ENCODE results near the gene SNUPN.

Gene SNUPN

GRCh38 chr15:75625542-75626347, at the start of gene SNUPN:
SNUPN (minus strand) TSS chr15:75625725; CDS start chr15:75621051, 4,674 bp downstream.
- H3K4me3 ChIP-seq, result peak within 1 kb of the TSS; percentile 75 to 98 (median 87)
- peak within 1 kb of the TSS; percentile 89 to 99 (median 96) for H3K27ac ChIP-seq

GRCh38 chr15:75674366-75674765, 48.8 kb upstream of the SNUPN start:
- H3K4me3 ChIP-seq, result no peak overlapping the region
- peak overlapping the region in 3 of 21 experiments; percentile 30 to 89 (median 46) for H3K27ac ChIP-seq

- no peak overlapping the region for H3K4me3 ChIP-seq
Observed at GRCh38 chr15:75673426-75674235, 48.1 kb upstream of the SNUPN start.

GRCh38 chr15:75672646-75673425, 47.3 kb upstream of the SNUPN start:
- Histone ChIP-seq H3K27ac (peak overlapping the region in 15 of 21 experiments; percentile 7 to 89 (median 65)), H3K4me3 (no peak overlapping the region)

More at GRCh38 chr15:75673426-75674235, 48.1 kb upstream of the SNUPN start:
- peak overlapping the region in 15 of 21 experiments; percentile 7 to 89 (median 65) for H3K27ac ChIP-seq

- Histone ChIP-seq H3K27ac (peak overlapping the region in 10 of 21 experiments; percentile 13 to 89 (median 65)), H3K4me3 (no peak overlapping the region)
Observed at GRCh38 chr15:75671730-75672602, 46.4 kb upstream of the SNUPN start.

GRCh38 chr15:75669879-75670212, 44.3 kb upstream of the SNUPN start:
- H3K27ac ChIP-seq, result peak overlapping the region in 17 of 21 experiments; percentile 36 to 89 (median 75)

GRCh38 chr15:75669191-75669878, 43.8 kb upstream of the SNUPN start:
- Histone ChIP-seq H3K4me3 (no peak overlapping the region), H3K27ac (peak overlapping the region in 20 of 21 experiments; percentile 22 to 89 (median 77))

More at GRCh38 chr15:75669879-75670212, 44.3 kb upstream of the SNUPN start:
- H3K4me3 ChIP-seq, result no peak overlapping the region

GRCh38 chr15:75666823-75667501, 41.4 kb upstream of the SNUPN start:
- H3K27ac ChIP-seq, result peak overlapping the region; percentile 16 to 93 (median 86)
- no peak overlapping the region for H3K4me3 ChIP-seq

GRCh38 chr15:75663931-75664421, 38.5 kb upstream of the SNUPN start:
- H3K27ac ChIP-seq, result peak overlapping the region in 20 of 21 experiments; percentile 26 to 92 (median 73)
- no peak overlapping the region for H3K4me3 ChIP-seq

- Histone ChIP-seq H3K4me3 (no peak overlapping the region), H3K27ac (peak overlapping the region in 20 of 21 experiments; percentile 28 to 92 (median 85))
Observed at GRCh38 chr15:75662823-75663519, 37.4 kb upstream of the SNUPN start.

- peak overlapping the region in 20 of 21 experiments; percentile 65 to 92 (median 86) for H3K27ac ChIP-seq
- H3K4me3 ChIP-seq, result no peak overlapping the region
Observed at GRCh38 chr15:75661756-75662140, 36.2 kb upstream of the SNUPN start.

GRCh38 chr15:75661100-75661755, 35.7 kb upstream of the SNUPN start:
- no peak overlapping the region for H3K4me3 ChIP-seq
- H3K27ac ChIP-seq, result peak overlapping the region in 20 of 21 experiments; percentile 65 to 92 (median 86)

GRCh38 chr15:75659928-75660645, 34.6 kb upstream of the SNUPN start:
- Histone ChIP-seq H3K4me3 (no peak overlapping the region), H3K27ac (peak overlapping the region in 20 of 21 experiments; percentile 65 to 92 (median 84))

- H3K27ac ChIP-seq, result peak overlapping the region in 16 of 21 experiments; percentile 24 to 91 (median 82)
Observed at GRCh38 chr15:75659141-75659771, 33.7 kb upstream of the SNUPN start.

GRCh38 chr15:75656813-75657212, 31.3 kb upstream of the SNUPN start:
- Histone ChIP-seq H3K27ac (no peak overlapping the region), H3K4me3 (no peak overlapping the region)

More at GRCh38 chr15:75659141-75659771, 33.7 kb upstream of the SNUPN start:
- H3K4me3 ChIP-seq, result no peak overlapping the region

All from skin epidermis (tissue), 12 donors.